WTC11 (cell line): ENCODE data around the gene COL16A1. TPM values are rescaled to one million over a fixed set of nuclear protein-coding genes. Genes with fewer than 3 reads are reported as not detected.

ENCODE experiments used
- ATAC-seq: fragments of 200-7000 bp; cut with Tn5 transposase; 2 replicates; pipeline ENCODE4 v1.10.0; 2021; ENCODE audit warnings: mild to moderate bottlenecking, moderate library complexity
- CTCF ChIA-PET: fragments of 300-600 bp; sonication (Branson Sonifier 250); formaldehyde crosslinking; loops from one replicate; lab custom pipeline; 2021; ENCODE audit warnings: antibody characterized with exemption; lab: Charles Lee
- POLR2A ChIA-PET: fragments of 350-600 bp; sonication (Branson Sonifier 250); formaldehyde crosslinking; loops from one replicate; lab custom pipeline; 2021; ENCODE audit warnings: antibody characterized with exemption; lab: Charles Lee
- DNase-seq: peaks from one replicate; pipeline ENCODE4 v3.0.0; 2021; ENCODE audit warnings: low spot score
- H3K27ac Mint-ChIP-seq: 2 replicates; pipeline ENCODE4 v1.8.0; 2021; ENCODE audit warnings: mixed read lengths
- H3K27me3 Mint-ChIP-seq: 2 replicates; pipeline ENCODE4 v1.8.0; 2021; ENCODE audit warnings: low read depth, mild to moderate bottlenecking, moderate library complexity, mixed read lengths
- H3K36me3 Mint-ChIP-seq: 2 replicates; pipeline ENCODE4 v1.8.0; 2021; ENCODE audit warnings: mixed read lengths
- H3K4me1 Mint-ChIP-seq: 2 replicates; pipeline ENCODE4 v1.8.0; 2022; ENCODE audit warnings: mixed read lengths
- H3K4me3 Mint-ChIP-seq: 2 replicates; pipeline ENCODE4 v1.8.0; 2021; ENCODE audit warnings: mild to moderate bottlenecking, moderate library complexity, mixed read lengths
- H3K9me3 Mint-ChIP-seq: 2 replicates; pipeline ENCODE4 v1.8.0; 2021; ENCODE audit warnings: mixed read lengths
- CBFB ChIP-seq: sonication (generic); formaldehyde crosslinking; IDR thresholded peaks from 2 replicates; pipeline ENCODE4 v1.8.1; 2022; ENCODE audit warnings: mild to moderate bottlenecking, low read depth, missing genetic modification reagents
- IRF2 ChIP-seq: sonication (generic); formaldehyde crosslinking; IDR thresholded peaks from 2 replicates; pipeline ENCODE4 v1.8.0; 2022; ENCODE audit warnings: low read depth, missing genetic modification reagents, borderline replicate concordance
- NFYB ChIP-seq: sonication (generic); formaldehyde crosslinking; conservative IDR thresholded peaks from 2 replicates; pipeline ENCODE4 v1.8.0; 2022; ENCODE audit warnings: low read depth, missing genetic modification reagents
- SOX15 ChIP-seq: fragments of 250-450 bp; sonication (Bioruptor Pico); IDR thresholded peaks from 2 replicates; pipeline ENCODE4 v1.9.0; 2021; ENCODE audit warnings: mild to moderate bottlenecking
- TCF7 ChIP-seq: sonication (generic); formaldehyde crosslinking; IDR thresholded peaks from 2 replicates; pipeline ENCODE4 v1.8.0; 2022; ENCODE audit warnings: mild to moderate bottlenecking, low read depth, missing genetic modification reagents, moderate library complexity
- ZNF263 ChIP-seq: sonication (generic); formaldehyde crosslinking; IDR thresholded peaks from 2 replicates; pipeline ENCODE4 v1.8.1; 2022; ENCODE audit warnings: low read depth, mild to moderate bottlenecking, moderate library complexity, missing genetic modification reagents
- ZNF317 ChIP-seq: sonication (generic); formaldehyde crosslinking; IDR thresholded peaks from 2 replicates; pipeline ENCODE4 v1.8.1; 2023; ENCODE audit warnings: low read depth, mild to moderate bottlenecking, moderate library complexity, missing genetic modification reagents, borderline replicate concordance
- ZNF423 ChIP-seq: fragments of 250-450 bp; sonication (Bioruptor Pico); IDR thresholded peaks from 2 replicates; pipeline ENCODE4 v2.1.2; 2022; ENCODE audit warnings: mild to moderate bottlenecking, moderate library complexity
- total RNA-seq: library from RNA; stranded (reverse); gene quantifications from 3 replicates; pipeline ENCODE4 v1.2.3, GENCODE V29; 2021
- TF ChIP-seq, protein P1 (sequence below): fragments of 250-450 bp; sonication (Bioruptor Pico); conservative IDR thresholded peaks from 2 replicates; pipeline ENCODE4 v1.9.0; 2021; ENCODE audit warnings: mild to moderate bottlenecking
- TF ChIP-seq, protein P2 (sequence below): sonication (generic); formaldehyde crosslinking; IDR thresholded peaks from 2 replicates; pipeline ENCODE4 v1.8.1; 2023; ENCODE audit warnings: mild to moderate bottlenecking, moderate library complexity, missing genetic modification reagents
- TF ChIP-seq, protein P3 (sequence below): fragments of 200-600 bp; IDR thresholded peaks from 2 replicates; pipeline ENCODE4 v1.8.0; 2022; ENCODE audit warnings: antibody characterized with exemption
- TF ChIP-seq, protein P4 (sequence below): fragments of 250-450 bp; sonication (Bioruptor Pico); IDR thresholded peaks from 2 replicates; pipeline ENCODE4 v1.9.0; 2021; ENCODE audit warnings: mild to moderate bottlenecking, borderline replicate concordance
- TF ChIP-seq, protein P5 (sequence below): sonication (generic); formaldehyde crosslinking; IDR thresholded peaks from 2 replicates; pipeline ENCODE4 v1.8.0; 2022; ENCODE audit warnings: mild to moderate bottlenecking, missing genetic modification reagents
- TF ChIP-seq, protein P6 (sequence below): sonication (generic); formaldehyde crosslinking; conservative IDR thresholded peaks from 2 replicates; pipeline ENCODE4 v1.8.1; 2023; ENCODE audit warnings: mild to moderate bottlenecking, low read depth, missing genetic modification reagents, moderate library complexity

COL16A1 gene
- total RNA-seq, 1 experiment from 2014 or later: 8.8 TPM

DNA sequence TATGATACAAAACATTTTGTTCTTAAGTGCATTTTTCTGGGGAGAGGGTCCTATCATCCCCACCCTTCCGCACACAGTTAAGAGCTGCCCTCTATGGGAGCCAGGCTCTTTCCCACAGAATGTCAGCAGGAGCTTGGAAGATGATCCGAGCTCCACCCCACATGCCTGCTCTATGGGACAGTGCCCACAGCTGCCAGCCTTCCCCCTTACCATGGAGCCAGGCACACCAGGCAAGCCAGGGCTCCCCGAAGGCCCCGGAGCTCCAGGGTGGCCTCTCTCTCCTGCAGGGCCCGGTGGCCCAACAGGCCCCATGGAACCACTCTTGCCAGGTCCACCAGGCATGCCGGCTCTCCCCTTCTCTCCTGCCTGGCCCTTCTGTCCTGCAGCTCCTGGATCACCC lies 48.7 kb downstream of the COL16A1 start:
- H3K4me1 Mint-ChIP-seq: no peaks in the 10 kb centered on the region
- no peaks in the 10 kb centered on the region for H3K27me3 Mint-ChIP-seq
- H3K27ac Mint-ChIP-seq: no peak overlapping the region
- POLR2A ChIA-PET: no interaction called here
- ATAC-seq (no peak), DNase-seq (no peak)
- CTCF ChIA-PET: interaction anchor here (0.7 kb wide), 1 partner anchor 37 kb away, joined by 3 read pairs; no protein-coding TSS in a partner anchor
- no peak overlapping the region for H3K4me3 Mint-ChIP-seq
- H3K36me3 Mint-ChIP-seq: no peaks in the 10 kb centered on the region
- no peaks in the 10 kb centered on the region for H3K9me3 Mint-ChIP-seq
- TF ChIP-seq, protein P1, sequence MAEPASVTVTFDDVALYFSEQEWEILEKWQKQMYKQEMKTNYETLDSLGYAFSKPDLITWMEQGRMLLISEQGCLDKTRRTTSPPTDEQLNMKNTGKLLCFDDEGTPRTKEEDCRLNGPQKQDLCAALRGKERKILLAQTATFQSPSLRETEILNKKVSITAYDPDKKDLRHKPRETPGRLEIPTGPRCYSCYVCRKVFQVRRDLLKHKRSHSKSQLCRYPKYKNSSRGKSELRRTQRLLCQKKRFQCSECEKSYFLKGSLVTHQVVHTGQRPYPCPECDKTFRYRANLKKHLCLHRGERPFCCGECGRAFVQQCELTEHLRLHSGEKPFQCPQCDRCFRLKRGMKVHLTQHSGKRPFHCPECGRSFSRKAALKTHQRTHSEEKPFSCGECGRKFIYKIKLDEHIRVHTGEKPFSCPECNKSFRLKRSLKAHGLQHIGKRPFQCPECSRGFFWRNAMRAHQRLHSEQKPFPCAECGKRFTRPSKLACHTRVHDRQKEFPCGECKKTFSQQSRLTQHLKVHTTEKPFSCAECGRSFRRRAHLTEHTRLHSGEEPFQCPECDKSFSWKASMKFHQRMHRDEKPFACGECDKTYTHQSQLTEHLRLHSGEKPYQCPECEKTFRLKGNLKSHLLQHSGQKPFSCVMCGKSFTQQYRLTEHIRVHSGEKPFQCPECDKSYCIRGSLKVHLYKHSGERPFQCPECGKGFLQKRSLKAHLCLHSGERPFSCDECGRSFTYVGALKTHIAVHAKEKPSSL (CRISPR knock-in tag): no peak
- TF ChIP-seq ZNF317 (CRISPR knock-in tag) (no peak), TCF7 (CRISPR knock-in tag) (no peak), ZNF263 (CRISPR knock-in tag) (no peak), CBFB (CRISPR knock-in tag) (no peak)
- TF ChIP-seq, protein P2, sequence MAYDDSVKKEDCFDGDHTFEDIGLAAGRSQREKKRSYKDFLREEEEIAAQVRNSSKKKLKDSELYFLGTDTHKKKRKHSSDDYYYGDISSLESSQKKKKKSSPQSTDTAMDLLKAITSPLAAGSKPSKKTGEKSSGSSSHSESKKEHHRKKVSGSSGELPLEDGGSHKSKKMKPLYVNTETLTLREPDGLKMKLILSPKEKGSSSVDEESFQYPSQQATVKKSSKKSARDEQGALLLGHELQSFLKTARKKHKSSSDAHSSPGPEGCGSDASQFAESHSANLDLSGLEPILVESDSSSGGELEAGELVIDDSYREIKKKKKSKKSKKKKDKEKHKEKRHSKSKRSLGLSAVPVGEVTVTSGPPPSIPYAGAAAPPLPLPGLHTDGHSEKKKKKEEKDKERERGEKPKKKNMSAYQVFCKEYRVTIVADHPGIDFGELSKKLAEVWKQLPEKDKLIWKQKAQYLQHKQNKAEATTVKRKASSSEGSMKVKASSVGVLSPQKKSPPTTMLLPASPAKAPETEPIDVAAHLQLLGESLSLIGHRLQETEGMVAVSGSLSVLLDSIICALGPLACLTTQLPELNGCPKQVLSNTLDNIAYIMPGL (CRISPR knock-in tag): no peak
- TF ChIP-seq, protein P3, sequence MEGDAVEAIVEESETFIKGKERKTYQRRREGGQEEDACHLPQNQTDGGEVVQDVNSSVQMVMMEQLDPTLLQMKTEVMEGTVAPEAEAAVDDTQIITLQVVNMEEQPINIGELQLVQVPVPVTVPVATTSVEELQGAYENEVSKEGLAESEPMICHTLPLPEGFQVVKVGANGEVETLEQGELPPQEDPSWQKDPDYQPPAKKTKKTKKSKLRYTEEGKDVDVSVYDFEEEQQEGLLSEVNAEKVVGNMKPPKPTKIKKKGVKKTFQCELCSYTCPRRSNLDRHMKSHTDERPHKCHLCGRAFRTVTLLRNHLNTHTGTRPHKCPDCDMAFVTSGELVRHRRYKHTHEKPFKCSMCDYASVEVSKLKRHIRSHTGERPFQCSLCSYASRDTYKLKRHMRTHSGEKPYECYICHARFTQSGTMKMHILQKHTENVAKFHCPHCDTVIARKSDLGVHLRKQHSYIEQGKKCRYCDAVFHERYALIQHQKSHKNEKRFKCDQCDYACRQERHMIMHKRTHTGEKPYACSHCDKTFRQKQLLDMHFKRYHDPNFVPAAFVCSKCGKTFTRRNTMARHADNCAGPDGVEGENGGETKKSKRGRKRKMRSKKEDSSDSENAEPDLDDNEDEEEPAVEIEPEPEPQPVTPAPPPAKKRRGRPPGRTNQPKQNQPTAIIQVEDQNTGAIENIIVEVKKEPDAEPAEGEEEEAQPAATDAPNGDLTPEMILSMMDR: no peak
- TF ChIP-seq, all 79 proteins: peak for 0

DNA sequence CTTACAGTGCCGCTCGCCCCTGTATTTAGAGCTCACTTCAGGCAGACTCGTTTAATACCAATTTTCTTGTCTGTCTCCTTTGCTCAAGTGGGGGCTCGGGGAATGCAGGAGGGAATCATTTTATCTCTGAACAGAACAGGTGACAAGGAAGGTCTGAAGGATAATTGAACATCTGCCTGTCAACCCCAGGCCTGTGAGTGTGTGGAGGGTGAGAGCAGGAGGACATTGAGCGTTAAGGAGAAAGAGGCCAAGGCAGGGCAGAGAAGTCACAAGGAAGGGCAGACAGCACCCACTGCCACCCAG lies 49.4 kb downstream of the COL16A1 start:
- CTCF ChIA-PET: interaction anchor here (0.6 to 1.0 kb wide), 2 partner anchors 42 to 61 kb away, joined by 3 read pairs; no protein-coding TSS in a partner anchor
- ATAC-seq (no peak), DNase-seq (no peak)
- TF ChIP-seq SOX15 (CRISPR knock-in tag) (no peak), ZNF423 (CRISPR knock-in tag) (no peak), NFYB (CRISPR knock-in tag) (no peak), IRF2 (CRISPR knock-in tag) (no peak)
- TF ChIP-seq, protein P4, sequence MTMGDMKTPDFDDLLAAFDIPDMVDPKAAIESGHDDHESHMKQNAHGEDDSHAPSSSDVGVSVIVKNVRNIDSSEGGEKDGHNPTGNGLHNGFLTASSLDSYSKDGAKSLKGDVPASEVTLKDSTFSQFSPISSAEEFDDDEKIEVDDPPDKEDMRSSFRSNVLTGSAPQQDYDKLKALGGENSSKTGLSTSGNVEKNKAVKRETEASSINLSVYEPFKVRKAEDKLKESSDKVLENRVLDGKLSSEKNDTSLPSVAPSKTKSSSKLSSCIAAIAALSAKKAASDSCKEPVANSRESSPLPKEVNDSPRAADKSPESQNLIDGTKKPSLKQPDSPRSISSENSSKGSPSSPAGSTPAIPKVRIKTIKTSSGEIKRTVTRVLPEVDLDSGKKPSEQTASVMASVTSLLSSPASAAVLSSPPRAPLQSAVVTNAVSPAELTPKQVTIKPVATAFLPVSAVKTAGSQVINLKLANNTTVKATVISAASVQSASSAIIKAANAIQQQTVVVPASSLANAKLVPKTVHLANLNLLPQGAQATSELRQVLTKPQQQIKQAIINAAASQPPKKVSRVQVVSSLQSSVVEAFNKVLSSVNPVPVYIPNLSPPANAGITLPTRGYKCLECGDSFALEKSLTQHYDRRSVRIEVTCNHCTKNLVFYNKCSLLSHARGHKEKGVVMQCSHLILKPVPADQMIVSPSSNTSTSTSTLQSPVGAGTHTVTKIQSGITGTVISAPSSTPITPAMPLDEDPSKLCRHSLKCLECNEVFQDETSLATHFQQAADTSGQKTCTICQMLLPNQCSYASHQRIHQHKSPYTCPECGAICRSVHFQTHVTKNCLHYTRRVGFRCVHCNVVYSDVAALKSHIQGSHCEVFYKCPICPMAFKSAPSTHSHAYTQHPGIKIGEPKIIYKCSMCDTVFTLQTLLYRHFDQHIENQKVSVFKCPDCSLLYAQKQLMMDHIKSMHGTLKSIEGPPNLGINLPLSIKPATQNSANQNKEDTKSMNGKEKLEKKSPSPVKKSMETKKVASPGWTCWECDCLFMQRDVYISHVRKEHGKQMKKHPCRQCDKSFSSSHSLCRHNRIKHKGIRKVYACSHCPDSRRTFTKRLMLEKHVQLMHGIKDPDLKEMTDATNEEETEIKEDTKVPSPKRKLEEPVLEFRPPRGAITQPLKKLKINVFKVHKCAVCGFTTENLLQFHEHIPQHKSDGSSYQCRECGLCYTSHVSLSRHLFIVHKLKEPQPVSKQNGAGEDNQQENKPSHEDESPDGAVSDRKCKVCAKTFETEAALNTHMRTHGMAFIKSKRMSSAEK (CRISPR knock-in tag): no peak
- TF ChIP-seq, protein P3: no peak
- TF ChIP-seq, protein P5, sequence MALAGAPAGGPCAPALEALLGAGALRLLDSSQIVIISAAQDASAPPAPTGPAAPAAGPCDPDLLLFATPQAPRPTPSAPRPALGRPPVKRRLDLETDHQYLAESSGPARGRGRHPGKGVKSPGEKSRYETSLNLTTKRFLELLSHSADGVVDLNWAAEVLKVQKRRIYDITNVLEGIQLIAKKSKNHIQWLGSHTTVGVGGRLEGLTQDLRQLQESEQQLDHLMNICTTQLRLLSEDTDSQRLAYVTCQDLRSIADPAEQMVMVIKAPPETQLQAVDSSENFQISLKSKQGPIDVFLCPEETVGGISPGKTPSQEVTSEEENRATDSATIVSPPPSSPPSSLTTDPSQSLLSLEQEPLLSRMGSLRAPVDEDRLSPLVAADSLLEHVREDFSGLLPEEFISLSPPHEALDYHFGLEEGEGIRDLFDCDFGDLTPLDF (CRISPR knock-in tag): no peak
- TF ChIP-seq, protein P6, sequence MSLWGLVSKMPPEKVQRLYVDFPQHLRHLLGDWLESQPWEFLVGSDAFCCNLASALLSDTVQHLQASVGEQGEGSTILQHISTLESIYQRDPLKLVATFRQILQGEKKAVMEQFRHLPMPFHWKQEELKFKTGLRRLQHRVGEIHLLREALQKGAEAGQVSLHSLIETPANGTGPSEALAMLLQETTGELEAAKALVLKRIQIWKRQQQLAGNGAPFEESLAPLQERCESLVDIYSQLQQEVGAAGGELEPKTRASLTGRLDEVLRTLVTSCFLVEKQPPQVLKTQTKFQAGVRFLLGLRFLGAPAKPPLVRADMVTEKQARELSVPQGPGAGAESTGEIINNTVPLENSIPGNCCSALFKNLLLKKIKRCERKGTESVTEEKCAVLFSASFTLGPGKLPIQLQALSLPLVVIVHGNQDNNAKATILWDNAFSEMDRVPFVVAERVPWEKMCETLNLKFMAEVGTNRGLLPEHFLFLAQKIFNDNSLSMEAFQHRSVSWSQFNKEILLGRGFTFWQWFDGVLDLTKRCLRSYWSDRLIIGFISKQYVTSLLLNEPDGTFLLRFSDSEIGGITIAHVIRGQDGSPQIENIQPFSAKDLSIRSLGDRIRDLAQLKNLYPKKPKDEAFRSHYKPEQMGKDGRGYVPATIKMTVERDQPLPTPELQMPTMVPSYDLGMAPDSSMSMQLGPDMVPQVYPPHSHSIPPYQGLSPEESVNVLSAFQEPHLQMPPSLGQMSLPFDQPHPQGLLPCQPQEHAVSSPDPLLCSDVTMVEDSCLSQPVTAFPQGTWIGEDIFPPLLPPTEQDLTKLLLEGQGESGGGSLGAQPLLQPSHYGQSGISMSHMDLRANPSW (CRISPR knock-in tag): no peak
- Mint-ChIP-seq H3K27ac (no peak overlapping the region), H3K9me3 (no peaks in the 10 kb centered on the region), H3K27me3 (no peaks in the 10 kb centered on the region), H3K4me1 (no peaks in the 10 kb centered on the region), H3K36me3 (no peaks in the 10 kb centered on the region), H3K4me3 (no peak overlapping the region)
- POLR2A ChIA-PET: no interaction called here
